COLO668 (cell line): ENCODE measurements around the gene AP2M1.
A peak's percentile ranks its signal among the peaks of the same experiment; 100 is the strongest.
"Not testable (repeated sequence)": the region's sequence is repeated elsewhere in the genome, so short reads cannot be mapped to it uniquely, and the experiment has no call there.

ENCODE experiments used
- DNase-seq: peaks from one replicate; lab custom pipeline; 2025; ENCODE audit not compliant: unreplicated experiment; lab: John Stamatoyannopoulos, UW

The AP2M1 gene

GRCh38 chr3:184156522-184156955 lies 18.1 kb upstream of the AP2M1 start:
- peak; percentile 7 for DNase-seq

- no peak for DNase-seq
Measured at GRCh38 chr3:184157206-184157605, 17.4 kb upstream of the AP2M1 start.

GRCh38 chr3:184158404-184158803 lies 16.3 kb upstream of the AP2M1 start:
- DNase-seq: no peak

- DNase-seq: no peak
Measured at GRCh38 chr3:184160456-184160855, 14.2 kb upstream of the AP2M1 start.

- not testable (repeated sequence) for DNase-seq
Measured at GRCh38 chr3:184162571-184163070, 12.0 kb upstream of the AP2M1 start.

- no peak for DNase-seq
Measured at GRCh38 chr3:184164648-184165330, 9.9 kb upstream of the AP2M1 start.

GRCh38 chr3:184165543-184165942 lies 9.1 kb upstream of the AP2M1 start:
- DNase-seq: no peak

GRCh38 chr3:184166671-184167070 lies 8.0 kb upstream of the AP2M1 start:
- no peak for DNase-seq

GRCh38 chr3:184167786-184168185 lies 6.9 kb upstream of the AP2M1 start:
- DNase-seq: no peak

GRCh38 chr3:184168363-184169120 lies 6.1 kb upstream of the AP2M1 start:
- DNase-seq: no peak

GRCh38 chr3:184169896-184170875 lies 4.5 kb upstream of the AP2M1 start:
- no peak for DNase-seq

- no peak for DNase-seq
Measured at GRCh38 chr3:184171562-184171961, 3.1 kb upstream of the AP2M1 start.

- DNase-seq: no peak
Measured at GRCh38 chr3:184172681-184173373, 1.8 kb upstream of the AP2M1 start.

GRCh38 chr3:184173374-184173722 lies 1.3 kb upstream of the AP2M1 start:
- DNase-seq: no peak

- no peak for DNase-seq
Measured at GRCh38 chr3:184174284-184174645, 390 bp upstream of the AP2M1 start.

GRCh38 chr3:184175506-184175905 lies 851 bp downstream of the AP2M1 start:
- peak; percentile 5 for DNase-seq

GRCh38 chr3:184175981-184176376 lies 1.3 kb downstream of the AP2M1 start:
- no peak for DNase-seq

GRCh38 chr3:184176377-184177330 lies 2.0 kb downstream of the AP2M1 start:
- peak; percentile 16 for DNase-seq

GRCh38 chr3:184177331-184177731 lies 2.7 kb downstream of the AP2M1 start:
- DNase-seq: no peak
